Measurements from ENCODE around the gene TOP3B. TPM values are rescaled to one million over a fixed set of nuclear protein-coding genes. Genes with fewer than 3 reads are reported as not detected.

The TOP3B gene
- total RNA-seq, 1 donor from 2014 or later, result 63.3 TPM

DNA sequence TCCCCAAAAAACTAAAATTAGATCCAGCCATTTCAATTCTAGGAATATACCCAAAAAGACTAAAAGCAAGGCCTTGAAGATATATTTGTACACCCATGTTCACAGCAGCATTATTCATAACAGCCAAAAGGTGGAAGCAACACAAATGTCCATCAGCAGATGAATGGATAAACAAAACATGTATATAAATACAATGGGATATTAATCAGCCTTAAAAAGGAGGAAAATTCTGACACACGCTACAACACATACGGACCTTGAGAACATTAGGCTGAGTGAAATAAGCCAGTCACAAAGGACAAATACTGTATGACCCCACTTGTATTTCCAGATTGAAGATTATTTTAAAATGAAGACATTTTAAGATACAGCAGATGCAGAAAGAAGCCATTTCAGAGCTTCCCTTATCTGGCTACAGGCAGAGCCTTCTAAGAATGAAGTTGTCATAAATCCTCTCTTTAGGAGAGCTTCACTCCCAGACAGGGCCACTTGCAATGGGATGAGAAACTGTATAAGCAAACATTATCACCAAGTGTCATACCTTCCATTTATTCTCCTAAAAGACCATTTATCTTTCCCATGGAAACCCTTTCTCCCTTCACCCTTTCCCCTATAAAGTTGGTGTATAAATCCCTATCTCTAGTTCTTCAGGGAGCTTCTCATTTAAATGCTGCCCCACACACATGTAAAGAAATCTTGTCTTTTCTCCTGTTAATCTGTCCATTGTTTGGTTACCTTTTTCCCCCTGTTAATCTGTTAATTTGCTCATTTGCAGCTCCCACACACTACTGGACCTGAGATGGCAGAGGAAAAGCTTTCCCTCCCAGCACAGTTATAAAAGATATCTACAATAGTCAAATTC lies 19.3 kb upstream of the TOP3B start:
- DNase-seq (ENCODE audit: low spot score in 2 of 2, unreplicated experiment in 2 of 2), result no peak
- Mint-ChIP-seq H3K36me3 (no peaks in the 10 kb centered on the region), H3K27me3 (ENCODE audit: low read depth) (peaks cover 67% of the 10 kb centered on the region), H3K4me1 (peaks cover 2% of the 10 kb centered on the region), H3K4me3 (no peak overlapping the region), H3K9me3 (no peaks in the 10 kb centered on the region), H3K27ac (no peak overlapping the region)
- TF ChIP-seq, protein P1, sequence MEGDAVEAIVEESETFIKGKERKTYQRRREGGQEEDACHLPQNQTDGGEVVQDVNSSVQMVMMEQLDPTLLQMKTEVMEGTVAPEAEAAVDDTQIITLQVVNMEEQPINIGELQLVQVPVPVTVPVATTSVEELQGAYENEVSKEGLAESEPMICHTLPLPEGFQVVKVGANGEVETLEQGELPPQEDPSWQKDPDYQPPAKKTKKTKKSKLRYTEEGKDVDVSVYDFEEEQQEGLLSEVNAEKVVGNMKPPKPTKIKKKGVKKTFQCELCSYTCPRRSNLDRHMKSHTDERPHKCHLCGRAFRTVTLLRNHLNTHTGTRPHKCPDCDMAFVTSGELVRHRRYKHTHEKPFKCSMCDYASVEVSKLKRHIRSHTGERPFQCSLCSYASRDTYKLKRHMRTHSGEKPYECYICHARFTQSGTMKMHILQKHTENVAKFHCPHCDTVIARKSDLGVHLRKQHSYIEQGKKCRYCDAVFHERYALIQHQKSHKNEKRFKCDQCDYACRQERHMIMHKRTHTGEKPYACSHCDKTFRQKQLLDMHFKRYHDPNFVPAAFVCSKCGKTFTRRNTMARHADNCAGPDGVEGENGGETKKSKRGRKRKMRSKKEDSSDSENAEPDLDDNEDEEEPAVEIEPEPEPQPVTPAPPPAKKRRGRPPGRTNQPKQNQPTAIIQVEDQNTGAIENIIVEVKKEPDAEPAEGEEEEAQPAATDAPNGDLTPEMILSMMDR (IDR thresholded peaks at IDR 0.05; ENCODE audit: unreplicated experiment), result no peak

DNA sequence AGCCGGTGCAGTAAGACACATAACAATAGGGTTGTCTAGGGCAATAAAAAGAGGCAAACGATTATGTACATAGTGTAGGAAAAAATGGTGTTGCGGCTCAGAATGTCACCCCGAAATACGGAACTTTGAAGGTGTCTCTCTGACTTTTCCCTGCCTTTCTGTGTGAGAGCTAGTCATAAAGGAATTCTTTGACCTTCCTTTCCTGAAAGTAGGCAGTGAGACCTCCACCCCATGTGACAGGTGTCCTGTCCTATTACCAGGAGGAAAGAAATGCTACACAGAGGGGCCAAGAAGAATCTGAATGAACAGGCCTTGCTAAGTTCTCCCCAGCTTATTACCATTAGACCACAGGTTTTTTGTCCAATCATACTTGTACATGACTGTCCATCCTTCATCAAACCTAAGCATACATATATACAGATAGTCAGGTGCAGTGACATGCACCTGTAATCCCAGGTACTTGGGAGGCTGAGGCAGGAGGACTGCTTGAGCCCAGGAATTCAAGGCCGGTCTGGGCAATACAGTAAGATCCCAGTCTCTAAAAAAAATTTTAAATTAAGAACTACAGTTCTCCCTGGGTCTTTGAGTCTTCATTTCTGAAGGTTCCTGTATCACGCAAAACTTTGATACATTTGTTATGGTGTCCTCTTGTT lies 16.1 kb upstream of the TOP3B start:
- Mint-ChIP-seq H3K36me3 (no peaks in the 10 kb centered on the region), H3K9me3 (no peaks in the 10 kb centered on the region), H3K4me1 (peaks cover 2% of the 10 kb centered on the region), H3K27ac (no peak overlapping the region), H3K27me3 (ENCODE audit: low read depth) (peaks cover 59% of the 10 kb centered on the region), H3K4me3 (no peak overlapping the region)
- no peak for DNase-seq (ENCODE audit: low spot score in 2 of 2, unreplicated experiment in 2 of 2)
- TF ChIP-seq, protein P1 (IDR thresholded peaks at IDR 0.05; ENCODE audit: unreplicated experiment), result no peak

DNA sequence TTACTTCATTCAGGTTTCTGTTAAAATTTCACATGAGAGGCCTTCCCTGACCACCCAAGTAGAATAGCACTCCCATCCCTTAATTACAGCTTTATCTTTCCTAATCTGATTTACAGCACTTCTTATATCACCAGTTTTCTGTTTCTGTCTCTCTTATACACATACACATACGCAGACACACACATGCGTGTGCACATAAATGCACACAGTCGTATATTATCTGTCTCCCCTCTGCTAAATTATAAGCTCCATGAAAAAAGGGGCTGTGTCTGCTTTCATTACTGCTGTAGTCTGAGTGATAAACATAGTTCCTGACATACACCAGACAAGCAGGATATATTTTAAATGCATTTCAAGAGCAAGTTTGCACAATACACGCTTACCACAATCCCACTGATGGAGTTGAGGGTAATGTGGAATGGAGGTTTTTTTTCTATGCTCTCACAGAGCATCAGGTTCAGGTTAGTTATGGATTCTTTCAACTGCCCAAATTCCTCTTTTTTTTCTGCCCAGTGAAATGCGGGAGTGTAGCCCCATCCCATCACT lies 13.7 kb upstream of the TOP3B start:
- H3K27me3 Mint-ChIP-seq (ENCODE audit: low read depth), result peaks cover 46% of the 10 kb centered on the region
- H3K4me1 Mint-ChIP-seq, result no peaks in the 10 kb centered on the region
- TF ChIP-seq, protein P1 (IDR thresholded peaks at IDR 0.05; ENCODE audit: unreplicated experiment), result no peak
- no peak for DNase-seq (ENCODE audit: low spot score in 2 of 2, unreplicated experiment in 2 of 2)
- no peak overlapping the region for H3K4me3 Mint-ChIP-seq
- no peaks in the 10 kb centered on the region for H3K9me3 Mint-ChIP-seq
- no peak overlapping the region for H3K27ac Mint-ChIP-seq
- H3K36me3 Mint-ChIP-seq, result no peaks in the 10 kb centered on the region

DNA sequence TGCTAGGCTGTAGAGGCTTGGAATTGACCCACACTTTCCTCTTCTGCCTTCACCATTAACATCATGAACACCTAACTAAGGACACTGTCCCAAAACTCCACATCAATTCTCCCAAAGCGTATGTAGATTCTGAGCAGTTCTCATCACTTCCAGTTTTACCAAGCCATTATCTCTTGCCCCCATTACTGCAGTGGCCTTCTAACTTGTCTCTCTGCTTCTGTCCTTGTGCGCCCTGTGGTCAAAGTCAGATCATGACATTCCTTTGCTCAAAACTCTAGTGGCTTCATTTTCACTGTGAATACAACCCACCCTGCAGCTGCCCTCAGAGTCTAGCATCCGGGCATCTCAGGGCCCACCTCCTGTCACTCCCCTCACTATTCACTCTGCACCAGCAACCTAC lies 13.1 kb upstream of the TOP3B start:
- DNase-seq (ENCODE audit: low spot score in 2 of 2, unreplicated experiment in 2 of 2), result no peak
- TF ChIP-seq, protein P1 (IDR thresholded peaks at IDR 0.05; ENCODE audit: unreplicated experiment), result no peak
- no peaks in the 10 kb centered on the region for H3K9me3 Mint-ChIP-seq
- no peaks in the 10 kb centered on the region for H3K4me1 Mint-ChIP-seq
- no peak overlapping the region for H3K27ac Mint-ChIP-seq
- H3K4me3 Mint-ChIP-seq, result no peak overlapping the region
- peaks cover 42% of the 10 kb centered on the region for H3K27me3 Mint-ChIP-seq (ENCODE audit: low read depth)
- H3K36me3 Mint-ChIP-seq, result no peaks in the 10 kb centered on the region

DNA sequence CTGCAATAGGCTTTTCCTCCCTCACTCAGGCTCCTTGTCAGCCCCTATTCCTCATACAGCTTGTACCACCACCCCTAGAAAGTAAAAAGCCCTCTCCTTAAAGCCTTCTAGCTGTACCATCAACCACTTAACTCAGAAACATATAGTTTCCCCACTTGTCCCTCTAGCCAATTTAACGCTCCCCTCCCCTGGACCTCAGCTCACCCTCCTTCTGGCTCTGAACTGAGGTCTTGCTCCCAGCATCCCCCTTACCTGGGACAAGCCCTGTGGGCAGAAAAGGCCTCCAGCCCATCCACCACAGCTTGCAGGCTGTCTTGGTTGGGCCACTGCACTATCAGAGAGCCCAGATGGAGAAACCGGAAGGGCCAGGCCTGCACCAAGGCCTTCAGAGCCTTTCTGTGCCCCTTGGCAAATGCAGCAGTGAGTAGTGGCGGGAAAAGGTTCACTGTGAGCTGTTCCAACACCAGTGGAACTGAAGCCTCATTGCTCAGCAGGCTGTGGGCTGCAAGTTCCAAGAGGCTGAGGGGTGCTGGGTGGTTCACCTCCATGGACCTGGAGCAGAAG lies 12.4 kb upstream of the TOP3B start:
- Mint-ChIP-seq H3K9me3 (no peaks in the 10 kb centered on the region), H3K27ac (no peak overlapping the region), H3K4me3 (no peak overlapping the region), H3K36me3 (no peaks in the 10 kb centered on the region), H3K27me3 (ENCODE audit: low read depth) (peaks cover 41% of the 10 kb centered on the region), H3K4me1 (no peaks in the 10 kb centered on the region)
- DNase-seq (ENCODE audit: low spot score in 2 of 2, unreplicated experiment in 2 of 2), result no peak
- TF ChIP-seq, protein P1 (IDR thresholded peaks at IDR 0.05; ENCODE audit: unreplicated experiment), result no peak
